Heart right ventricle (tissue), 16 donors: ENCODE data around the gene HYAL4. TPM values are rescaled to one million over a fixed set of nuclear protein-coding genes. Genes with fewer than 3 reads are reported as not detected.
"Not testable (repeated sequence)": the region's sequence is repeated elsewhere in the genome, so short reads cannot be mapped to it uniquely, and the experiment has no call there.

Experiments
- ATAC-seq, 8 donors: fragments of 200-7000 bp; cut with Tn5 transposase; one replicate each; pipeline ENCODE4 v1.9.1; 2020; ENCODE audit warnings: mild to moderate bottlenecking in 8 of 8, moderate library complexity in 8 of 8, moderate number of reproducible peaks in 1 of 8
- DNase-seq, 2 donors: peaks; one replicate each; pipeline ENCODE4 v3.0.0-alpha.2; 2020
- H3K27ac ChIP-seq, 10 donors: fragments of 200-600 bp; sonication (generic) in 2 of 10; one replicate each; pipeline versions ENCODE4 v1.5.0 to v1.8.0; 2020 to 2022; ENCODE audit warnings: mild to moderate bottlenecking in 3 of 10
- H3K27me3 ChIP-seq, 7 donors: fragments of 200-600 bp; one replicate each; pipeline ENCODE4 v1.8.0; 2021 to 2022; ENCODE audit warnings: mild to moderate bottlenecking in 2 of 7
- H3K36me3 ChIP-seq, 9 donors: fragments of 200-600 bp; sonication (generic) in 1 of 9; one replicate each; pipeline versions ENCODE4 v1.5.0 to v1.8.0; 2020 to 2022; ENCODE audit warnings: mild to moderate bottlenecking in 2 of 9
- H3K4me1 ChIP-seq, 9 donors: fragments of 200-600 bp; sonication (generic) in 1 of 9; one replicate each; pipeline versions ENCODE4 v1.5.0 to v1.8.0; 2020 to 2022; ENCODE audit warnings: mild to moderate bottlenecking in 4 of 9
- H3K4me3 ChIP-seq, 10 donors: fragments of 200-600 bp; sonication (generic) in 2 of 10; one replicate each; pipeline versions ENCODE4 v1.5.0 to v1.8.0; 2020 to 2022; ENCODE audit warnings: mild to moderate bottlenecking in 7 of 10, moderate library complexity in 2 of 10
- H3K9me3 ChIP-seq, 11 donors: fragments of 200-600 bp in 10 of 11; sonication (generic) in 2 of 11; one replicate each; pipeline versions ENCODE4 v1.5.0 to v1.8.0; 2013 to 2022; ENCODE audit warnings: mild to moderate bottlenecking in 2 of 11, control low read depth in 1 of 11, moderate library complexity in 1 of 11
- WGBS, 2 donors: extraction: QIAGEN DNeasy Blood & Tissue Kit; methylation state at CpG; one replicate each; pipeline ENCODE4 v1.1.7; 2013; ENCODE audit warnings: inconsistent platforms in 1 of 2; 5-methylcytosine and 5-hydroxymethylcytosine counted together
- intact Hi-C, 10 donors: fragments of 100-400 bp; cut with DNase I; formaldehyde crosslinking; loops; one replicate each; pipeline versions ENCODE4 v1.11.1 to v1.14.2; 2022
- polyA plus RNA-seq, 2 donors: library from polyadenylated mRNA; stranded (reverse); fragments of 200-250 nt; gene quantifications; one replicate each; pipeline ENCODE4 v1.2.3, GENCODE V29; 2013
- total RNA-seq, 10 donors: library from RNA; stranded (reverse); fragmentation: NEBNext Ultra II Directional in 3 of 10; extraction: Animal tissue kit (Norgen Biotek cat#: 25700) in 3 of 10; gene quantifications; one replicate each; pipeline versions ENCODE4 v1.2.1 to v1.2.4, GENCODE V29; 2021 to 2023
- TF ChIP-seq, protein P1 (sequence below), 9 donors: fragments of 200-600 bp; sonication (generic) in 2 of 9; IDR thresholded peaks; one replicate each; pipeline versions ENCODE4 v1.5.0 to v1.8.0; 2021 to 2022; ENCODE audit warnings: antibody characterized with exemption in 9 of 9, mild to moderate bottlenecking in 5 of 9, moderate library complexity in 1 of 9
- donor health status: Arrhythmogenic right ventricular cardiomyopathy.
- donor health status: ischemic (EF 13 %, LVEDD 7.1; RV severe dilation, severe dysfunction).
- donor health status: healthy with polysubstance abuse.
- donor health status: DM: no; HTN: yes; CAD: no.
- donor health status: DM: no; HTN: no; CAD: no.
- donor health status: ischemic (EF 25% LVEDD 6.9; RV normal size, moderate dysfunction).
- donor health status: ischemic (EF 25% LVEDD 5.7; RV mildly dilated, moderate dysfunction).
- donor health status: healthy.
- donor health status: DM: yes; HTN: yes; CAD: no.
- donor health status: Ischemic cardiomyopathy.
- donor health status: ischemic (EF 35%, LVEDD 5.7; RV mildly dilated, moderate dysfunction).
- donor health status: nonischemic (EF 11% LVEDD 7.7; RV severe dilation, severe dysfunction).
- donor health status: DM: yes; HTN: yes; CAD: no.
- donor health status: PGD.
- donor health status: ischemic (EF 29% LVEDD 5.4; RV normal size, mild dysfunction).
- donor health status: nonischemic (EF 23%, LVEDD 6.1; RV moderate dilation, normal function).

The HYAL4 gene
- total and polyA plus RNA-seq, 12 donors = 0.03 to 0.88 (median 0.36) TPM; not detected in 8

DNA sequence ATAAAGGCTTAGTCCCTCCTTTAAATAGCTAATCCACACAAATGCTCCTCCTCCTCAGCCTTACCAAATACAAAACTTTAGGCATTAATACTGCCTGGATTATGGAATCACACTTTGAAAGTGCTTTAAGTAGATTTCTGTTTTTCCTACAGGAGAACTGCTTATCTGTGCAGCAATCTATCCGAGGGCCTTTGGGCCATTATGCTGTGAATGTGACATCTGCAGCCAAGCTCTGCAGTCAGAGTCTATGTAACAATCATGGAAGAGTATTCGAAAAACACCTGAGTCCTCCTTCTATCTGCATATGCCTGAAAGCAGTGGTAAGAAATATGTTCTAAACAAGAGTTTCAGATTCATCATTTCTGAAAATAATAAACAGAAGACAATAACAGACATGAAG, 16.2 kb upstream of the HYAL4 start:
- TF ChIP-seq, protein P1, sequence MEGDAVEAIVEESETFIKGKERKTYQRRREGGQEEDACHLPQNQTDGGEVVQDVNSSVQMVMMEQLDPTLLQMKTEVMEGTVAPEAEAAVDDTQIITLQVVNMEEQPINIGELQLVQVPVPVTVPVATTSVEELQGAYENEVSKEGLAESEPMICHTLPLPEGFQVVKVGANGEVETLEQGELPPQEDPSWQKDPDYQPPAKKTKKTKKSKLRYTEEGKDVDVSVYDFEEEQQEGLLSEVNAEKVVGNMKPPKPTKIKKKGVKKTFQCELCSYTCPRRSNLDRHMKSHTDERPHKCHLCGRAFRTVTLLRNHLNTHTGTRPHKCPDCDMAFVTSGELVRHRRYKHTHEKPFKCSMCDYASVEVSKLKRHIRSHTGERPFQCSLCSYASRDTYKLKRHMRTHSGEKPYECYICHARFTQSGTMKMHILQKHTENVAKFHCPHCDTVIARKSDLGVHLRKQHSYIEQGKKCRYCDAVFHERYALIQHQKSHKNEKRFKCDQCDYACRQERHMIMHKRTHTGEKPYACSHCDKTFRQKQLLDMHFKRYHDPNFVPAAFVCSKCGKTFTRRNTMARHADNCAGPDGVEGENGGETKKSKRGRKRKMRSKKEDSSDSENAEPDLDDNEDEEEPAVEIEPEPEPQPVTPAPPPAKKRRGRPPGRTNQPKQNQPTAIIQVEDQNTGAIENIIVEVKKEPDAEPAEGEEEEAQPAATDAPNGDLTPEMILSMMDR (IDR thresholded peaks at IDR 0.05) = no peak
- DNase-seq (no peak), ATAC-seq (no peak)
- Histone ChIP-seq H3K4me1 (no peaks in the 10 kb centered on the region), H3K27ac (no peak overlapping the region), H3K27me3 (no peaks in the 10 kb centered on the region), H3K4me3 (no peak overlapping the region), H3K9me3 (no peaks in the 10 kb centered on the region), H3K36me3 (no peaks in the 10 kb centered on the region)
- intact Hi-C loops = no loop called here
- WGBS, 2 donors = 68 to 69% methylated on average over 2 of the region's 2 CpGs

DNA sequence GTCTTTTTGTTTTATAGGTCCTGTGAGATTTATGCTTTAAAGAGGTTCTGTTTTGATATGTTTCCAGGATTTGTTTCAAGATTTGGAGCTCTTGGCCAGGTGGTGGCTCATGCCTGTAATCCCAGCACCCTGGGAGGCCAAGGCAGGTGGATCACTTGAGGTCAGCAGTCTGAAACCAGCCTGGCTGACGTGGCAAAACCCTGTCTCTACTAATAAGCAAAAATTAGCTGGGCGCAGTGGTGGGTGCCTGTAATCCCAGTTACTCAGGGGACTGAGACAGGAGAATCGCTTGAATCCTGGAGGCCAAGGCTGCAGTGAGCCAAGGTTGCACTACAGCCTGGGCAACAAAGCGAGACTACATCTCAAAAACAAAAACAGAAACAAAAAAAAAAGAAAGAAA, 8.3 kb upstream of the HYAL4 start:
- TF ChIP-seq, protein P1 (IDR thresholded peaks at IDR 0.05) = no peak
- 82 to 91% methylated on average over 4 of the region's 4 CpGs for WGBS, 2 donors

DNA sequence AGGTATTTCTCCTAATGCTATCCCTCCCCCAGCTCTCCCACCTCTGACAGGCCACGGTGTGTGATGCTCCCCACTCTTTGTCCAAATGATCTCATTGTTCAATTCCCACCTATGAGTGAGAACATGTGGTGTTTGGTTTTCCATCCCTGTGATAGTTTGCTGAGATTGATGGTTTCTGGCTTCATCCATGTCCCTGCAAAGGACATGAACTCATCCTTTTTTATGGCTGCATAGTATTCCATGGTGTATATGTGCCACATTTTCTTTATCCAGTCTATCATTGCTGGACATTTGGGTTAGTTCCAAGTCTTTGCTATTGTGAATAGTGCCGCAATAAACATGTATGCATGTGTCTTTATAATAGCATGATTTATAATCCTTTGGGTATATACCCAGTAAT, 5.9 kb upstream of the HYAL4 start:
- intact Hi-C loops, DNase-seq, H3K36me3 ChIP-seq, H3K27ac ChIP-seq, H3K27me3 ChIP-seq, ATAC-seq, H3K4me1 ChIP-seq, H3K4me3 ChIP-seq: not testable (repeated sequence)
- WGBS, 2 donors = 94 to 96% methylated on average over 2 of the region's 2 CpGs
- peaks cover 0 to 28% (median 0%) of the 10 kb centered on the region in 11 donors for H3K9me3 ChIP-seq

More for the DNA sequence above, 8.3 kb upstream of the HYAL4 start:
- no peak overlapping the region for H3K27ac ChIP-seq
- H3K36me3 ChIP-seq = no peaks in the 10 kb centered on the region
- H3K4me1 ChIP-seq = no peaks in the 10 kb centered on the region
- no peaks in the 10 kb centered on the region for H3K27me3 ChIP-seq
- no peak for DNase-seq
- H3K4me3 ChIP-seq = no peak overlapping the region
- H3K9me3 ChIP-seq = peaks cover 0 to 22% (median 0%) of the 10 kb centered on the region in 11 donors
- intact Hi-C loops = no loop called here
- no peak for ATAC-seq

DNA sequence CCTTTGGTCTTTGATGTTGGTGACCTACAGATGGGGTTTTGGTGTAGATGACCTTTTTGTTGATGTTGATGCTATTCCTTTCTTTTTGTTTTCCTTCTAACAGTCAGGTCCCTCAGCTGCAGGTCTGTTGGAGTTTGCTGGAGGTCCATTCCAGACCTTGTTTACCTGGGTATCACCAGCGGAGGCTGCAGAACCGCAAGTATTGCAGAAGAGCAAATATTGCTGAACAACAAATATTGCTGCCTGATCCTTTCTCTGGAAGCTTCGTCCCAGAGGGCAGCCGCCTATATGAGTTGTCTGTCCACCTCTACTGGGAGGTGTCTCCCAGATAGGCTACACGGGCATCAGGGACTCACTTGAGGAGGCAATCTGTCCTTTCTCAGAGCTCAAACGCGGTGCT, 827 bp upstream of the HYAL4 start:
- WGBS, 2 donors = 94 to 95% methylated on average over 7 of the region's 7 CpGs
- H3K36me3 ChIP-seq, DNase-seq, ATAC-seq, H3K27me3 ChIP-seq, intact Hi-C loops, H3K27ac ChIP-seq, H3K4me1 ChIP-seq, H3K4me3 ChIP-seq: not testable (repeated sequence)
- H3K9me3 ChIP-seq = peaks cover 0 to 20% (median 0%) of the 10 kb centered on the region in 11 donors

DNA sequence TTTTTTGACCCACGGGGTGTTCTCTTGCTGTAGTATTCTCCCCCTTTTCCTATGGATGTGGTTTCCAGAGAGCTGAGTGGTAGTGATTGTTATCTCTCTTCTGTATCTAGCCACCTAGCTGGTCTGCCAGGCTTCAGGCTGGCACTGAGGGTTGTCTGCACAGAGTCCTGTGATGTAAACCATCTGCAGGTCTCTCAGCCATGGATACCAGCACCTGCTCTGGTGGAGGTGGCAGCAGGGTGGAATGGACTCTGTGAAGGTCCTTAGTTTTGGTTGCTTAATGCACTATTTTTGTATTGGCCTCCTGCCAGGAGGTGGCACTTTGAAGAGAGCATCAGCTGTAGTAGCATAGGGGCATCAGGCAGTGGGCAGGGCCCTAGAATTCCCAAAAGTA, 851 bp downstream of the HYAL4 start:
- Histone ChIP-seq H3K27me3 (no peaks in the 10 kb centered on the region), H3K36me3 (no peaks in the 10 kb centered on the region), H3K9me3 (peaks cover 0 to 7% (median 0%) of the 10 kb centered on the region in 11 donors), H3K4me1 (peaks cover 0 to 6% (median 0%) of the 10 kb centered on the region in 9 donors), H3K27ac (no peak overlapping the region), H3K4me3 (no peak overlapping the region)
- intact Hi-C loops = no loop called here
- DNase-seq = no peak
- 81 to 91% methylated on average over 1 of the region's 1 CpG for WGBS, 2 donors
- TF ChIP-seq, protein P1 (IDR thresholded peaks at IDR 0.05) = no peak
- ATAC-seq = no peak
